Measurements from ENCODE around the gene STXBP3. TPM values are rescaled to one million over a fixed set of nuclear protein-coding genes. Genes with fewer than 3 reads are reported as not detected.

STXBP3 gene
- polyA plus RNA-seq, 2 of the 4 experiments (the other 2 are of a cell fraction) = 30.4 to 44.8 TPM

- Histone ChIP-seq H3K9me3 (no peaks in the 10 kb centered on the region), H3K27ac (peak overlapping the region; percentile 40 to 75; a peak in 5 of 6 replicates), H3K4me3 (no peak overlapping the region), H3K4me2 (peak overlapping the region; percentile 50), H3K4me1 (peaks cover 19% of the 10 kb centered on the region)
- ATAC-seq (peak in 1 of 2 experiments; percentile 26; a peak in 1 of 6 replicates), FAIRE-seq (no peak), DNase-seq (ENCODE audit: low read depth in 1 of 2, low spot score in 1 of 2) (no peak)
- ChIA-PET CTCF (interaction anchor here (1.1 to 1.3 kb wide), 3 partner anchors 12 to 76 kb away, joined by 3 to 5 read pairs (median 3); no protein-coding TSS in a partner anchor), POLR2A (interaction anchor here (0.7 to 1.0 kb wide), 2 partner anchors 26 to 27 kb away, joined by 3 to 4 read pairs; partner anchors contain the start of gene PRPF38B)
- 94% methylated on average over 6 of the region's 6 CpGs for WGBS (ENCODE audit: missing lambda C conversion rate)
- TF ChIP-seq BHLHE40 (IDR thresholded peaks at IDR 0.05; ENCODE audit: low read depth, low read length) = no peak
- no peak for TF ChIP-seq HEYL (CRISPR knock-in tag; IDR thresholded peaks at IDR 0.05)
- TF ChIP-seq CBX2 (IDR thresholded peaks at IDR 0.05; ENCODE audit: borderline replicate concordance, low read depth) = no peak
- no peak for TF ChIP-seq RNF2 (IDR thresholded peaks at IDR 0.05; ENCODE audit: borderline replicate concordance, low read depth)
- TF ChIP-seq HMGXB4 (CRISPR knock-in tag; IDR thresholded peaks at IDR 0.05; ENCODE audit: borderline replicate concordance) = no peak
- no peak for TF ChIP-seq NR3C1 (IDR thresholded peaks at IDR 0.05)
Observed at GRCh38 chr1:108718927-108719655, 27.4 kb upstream of the STXBP3 start.

- Histone ChIP-seq H3K4me1 (peaks cover 19% of the 10 kb centered on the region), H3K27ac (peak overlapping the region; percentile 40 to 75; a peak in 5 of 6 replicates), H3K9me3 (no peaks in the 10 kb centered on the region), H3K4me2 (peak overlapping the region; percentile 50), H3K4me3 (no peak overlapping the region)
- no peak for FAIRE-seq
- TF ChIP-seq ELK1 (IDR thresholded peaks at IDR 0.05; ENCODE audit: low read depth, low read length) = no peak
- TF ChIP-seq MAX (IDR thresholded peaks at IDR 0.05) = peak; percentile 41
- TF ChIP-seq MAFK (IDR thresholded peaks at IDR 0.05; ENCODE audit: partially characterized antibody) = peak; percentile 95
- TF ChIP-seq RFX5 (IDR thresholded peaks at IDR 0.05) = no peak
- no peak for TF ChIP-seq ZFP36 (IDR thresholded peaks at IDR 0.05; ENCODE audit: borderline replicate concordance, partially characterized antibody)
- TF ChIP-seq FOSL2 (IDR thresholded peaks at IDR 0.05) = peak; percentile 42; the same call in 1 of the 2 replicates
- peak; percentile 72 for TF ChIP-seq FOSL2 (CRISPR knock-in tag; IDR thresholded peaks at IDR 0.05)
- TF ChIP-seq CEBPB (IDR thresholded peaks at IDR 0.05) = no peak
- peak; percentile 58; the same call in 1 of the 2 replicates for TF ChIP-seq E2F6 (IDR thresholded peaks at IDR 0.05; ENCODE audit: borderline replicate concordance, low read depth)
- TF ChIP-seq HOXB13 (CRISPR knock-in tag; IDR thresholded peaks at IDR 0.05; ENCODE audit: low read depth) = no peak
- ChIA-PET CTCF (interaction anchor here (1.2 to 1.3 kb wide), 2 partner anchors 11 to 77 kb away, joined by 3 to 5 read pairs; no protein-coding TSS in a partner anchor), POLR2A (interaction anchor here (0.6 to 1.0 kb wide), 3 partner anchors 26 to 120 kb away, joined by 3 to 4 read pairs (median 3); partner anchors contain the start of gene PRPF38B)
- peak; percentile 59 to 68 for DNase-seq (ENCODE audit: low read depth in 1 of 2, low spot score in 1 of 2)
- WGBS (ENCODE audit: missing lambda C conversion rate) = 33% methylated on average over 8 of the region's 8 CpGs
- ATAC-seq = peak; percentile 97 to 98
Observed at GRCh38 chr1:108719656-108720435, 26.6 kb upstream of the STXBP3 start.

- FAIRE-seq = no peak
- CTCF ChIA-PET = no interaction called here
- no peak for ATAC-seq
- H3K9me3 ChIP-seq = no peaks in the 10 kb centered on the region
- H3K4me3 ChIP-seq = no peak overlapping the region
- no peak overlapping the region for H3K4me2 ChIP-seq
- DNase-seq (ENCODE audit: low read depth in 1 of 2, low spot score in 1 of 2) = no peak
- WGBS (ENCODE audit: missing lambda C conversion rate) = 83% methylated on average over 6 of the region's 6 CpGs
- POLR2A ChIA-PET = no interaction called here
- peaks cover 19% of the 10 kb centered on the region for H3K4me1 ChIP-seq
- no peak overlapping the region for H3K27ac ChIP-seq
- no peak for TF ChIP-seq REST (IDR thresholded peaks at IDR 0.05)
- TF ChIP-seq PBX3 (IDR thresholded peaks at IDR 0.05) = no peak
- no peak for TF ChIP-seq ZFP36 (IDR thresholded peaks at IDR 0.05; ENCODE audit: borderline replicate concordance, partially characterized antibody)
- TF ChIP-seq POLR2AphosphoS2 (conservative IDR thresholded peaks at IDR 0.05; ENCODE audit: low read length) = no peak
- no peak for TF ChIP-seq GATA3 (IDR thresholded peaks at IDR 0.05; ENCODE audit: borderline replicate concordance)
- no peak for TF ChIP-seq EHF (CRISPR knock-in tag; IDR thresholded peaks at IDR 0.05)
- TF ChIP-seq FOXS1 (CRISPR knock-in tag; IDR thresholded peaks at IDR 0.05) = no peak
- no peak for TF ChIP-seq CEBPB (IDR thresholded peaks at IDR 0.05)
Observed at GRCh38 chr1:108722292-108722691, 24.2 kb upstream of the STXBP3 start.
